Esophagus muscularis mucosa (tissue), 3 donors: ENCODE data around the gene FAM193A.

Source experiments
- CTCF ChIP-seq, 3 experiments: fragments of 200-600 bp in 2 of 3; fragments of 450-650 bp in 1 of 3; sonication (generic) in 2 of 3; IDR thresholded peaks; one replicate each; pipeline ENCODE4 v1.5.1; 2017 to 2019; ENCODE audit warnings: antibody characterized with exemption in 3 of 3, mild to moderate bottlenecking in 2 of 3, moderate library complexity in 1 of 3
- POLR2A ChIP-seq: fragments of 450-650 bp; IDR thresholded peaks from one replicate; pipeline ENCODE4 v1.6.1; 2017; ENCODE audit warnings: antibody characterized with exemption, moderate library complexity, mild to moderate bottlenecking, low read depth

GRCh38 chr4:2768921-2769336 lies 232.5 kb downstream of the FAM193A start:
- TF ChIP-seq POLR2A, result no peak
- no peak for TF ChIP-seq CTCF (IDR thresholded peaks at IDR 0.05)
